Esophagus muscularis mucosa (tissue), 4 donors: ENCODE data around the gene DSP.

Experiments
- CTCF ChIP-seq, 3 experiments: fragments of 200-600 bp in 2 of 3; fragments of 450-650 bp in 1 of 3; sonication (generic) in 2 of 3; IDR thresholded peaks; one replicate each; pipeline ENCODE4 v1.5.1; 2017 to 2019; ENCODE audit warnings: antibody characterized with exemption in 3 of 3, mild to moderate bottlenecking in 2 of 3, moderate library complexity in 1 of 3
- EP300 ChIP-seq: sonication (generic); formaldehyde crosslinking; IDR thresholded peaks from one replicate; pipeline ENCODE4 v1.6.1; 2017; ENCODE audit warnings: antibody characterized with exemption
- POLR2A ChIP-seq: fragments of 450-650 bp; IDR thresholded peaks from one replicate; pipeline ENCODE4 v1.6.1; 2017; ENCODE audit warnings: antibody characterized with exemption, moderate library complexity, mild to moderate bottlenecking, low read depth
- POLR2AphosphoS5 ChIP-seq, 2 donors: sonication (generic); formaldehyde crosslinking; IDR thresholded peaks; one replicate each; pipeline ENCODE4 v1.6.1; 2017; ENCODE audit warnings: antibody characterized with exemption in 2 of 2

GRCh38 chr6:7579851-7580250 lies 38.4 kb downstream of the DSP start:
- no peak for TF ChIP-seq CTCF (IDR thresholded peaks at IDR 0.05)
- no peak for TF ChIP-seq POLR2AphosphoS5 (IDR thresholded peaks at IDR 0.05)
- TF ChIP-seq POLR2A, result no peak
- TF ChIP-seq EP300, result no peak
